ENCODE data around the gene SAMD14. TPM values are rescaled to one million over a fixed set of nuclear protein-coding genes. Genes with fewer than 3 reads are reported as not detected.

The SAMD14 gene
- total and polyA plus RNA-seq, 10 of the 15 experiments (the other 5 are each of a cell fraction or from before 2014, with no cell fraction given) = 0.06 to 1.7 (median 0.25) TPM; not detected in 3

DNA sequence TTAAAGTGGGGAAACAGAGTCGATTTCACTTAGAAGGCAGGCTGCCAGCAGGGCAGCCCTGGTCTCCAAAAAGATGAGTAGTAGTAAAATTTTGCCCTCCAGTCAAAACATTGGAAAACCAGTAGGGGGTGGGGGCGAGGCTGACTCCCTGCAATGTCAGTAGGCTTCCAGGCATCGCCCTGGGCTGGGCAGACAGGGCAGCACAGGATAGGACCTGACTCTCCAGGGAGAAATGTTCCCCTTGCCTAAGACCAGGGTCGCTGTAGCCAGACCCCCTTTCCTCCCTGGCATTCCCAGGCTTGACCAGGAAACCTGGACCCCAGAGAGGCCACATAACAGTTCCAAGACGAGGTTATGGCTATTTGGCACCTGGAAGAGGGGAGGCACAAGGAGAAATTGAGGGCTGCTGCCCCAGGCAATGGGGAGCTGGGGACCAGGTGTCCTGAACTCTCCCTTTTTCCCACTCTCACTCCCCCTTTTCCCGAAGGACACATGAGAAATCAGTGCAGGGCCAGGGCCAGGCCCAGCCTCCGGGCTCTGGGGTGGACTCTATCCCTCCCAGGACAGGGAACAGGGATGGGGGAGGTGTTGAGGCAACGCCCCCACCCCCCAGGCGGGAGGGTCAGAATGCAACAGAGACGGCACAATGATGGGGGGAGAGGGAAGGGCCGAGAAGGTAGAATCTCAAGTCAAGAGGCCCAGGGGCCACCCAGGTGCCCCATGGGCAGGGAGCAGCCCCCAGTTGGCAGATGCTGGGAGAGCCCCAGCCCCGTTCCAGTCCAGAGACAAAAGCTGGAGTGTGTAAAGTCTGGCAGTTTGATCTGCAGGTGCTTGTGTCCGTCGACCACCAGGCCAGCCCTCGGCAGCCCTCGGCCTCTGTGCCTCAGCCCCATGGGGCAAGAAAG is 4.5 kb upstream of the SAMD14 start:
- H3K36me3 ChIP-seq (ENCODE audit: control insufficient read depth in 2 of 2, insufficient read depth in 2 of 2, low read length in 1 of 2) = peaks cover 33 to 46% of the 10 kb centered on the region in 2 experiments
- ChIA-PET CTCF (no interaction called here), POLR2A (no interaction called here), RAD21 (ENCODE audit: unreplicated experiment) (no interaction called here), SMC1A (ENCODE audit: uncharacterized antibody, unreplicated experiment) (no interaction called here)
- H3K4me2 ChIP-seq (ENCODE audit: control insufficient read depth, insufficient read depth) = no peak overlapping the region
- FAIRE-seq (no peak), ATAC-seq (no peak), DNase-seq (ENCODE audit: low read depth, low spot score) (no peak)
- H3K79me2 ChIP-seq (ENCODE audit: control insufficient read depth, insufficient read depth, low read length) = no peaks in the 10 kb centered on the region; the same call in 1 of the 2 replicates
- H3K27me3 ChIP-seq (replicated peaks in 1 of 2; ENCODE audit: control insufficient read depth in 2 of 2, insufficient read depth in 2 of 2, low read length in 1 of 2) = no peaks in the 10 kb centered on the region
- in situ Hi-C loops (cut with MboI) = no loop called here
- 72% methylated on average over 15 of the region's 16 CpGs for WGBS (ENCODE audit: insufficient coverage, insufficient replicate concordance, low lambda C conversion rate, missing lambda C conversion rate)
- no peak overlapping the region for H3K27ac ChIP-seq (ENCODE audit: control insufficient read depth, insufficient read depth)
- peaks cover 2% of the 10 kb centered on the region for H3K4me1 ChIP-seq (ENCODE audit: control insufficient read depth, insufficient read depth, low read length)
- H3K4me3 ChIP-seq = no peak overlapping the region
- TF ChIP-seq, protein P1, sequence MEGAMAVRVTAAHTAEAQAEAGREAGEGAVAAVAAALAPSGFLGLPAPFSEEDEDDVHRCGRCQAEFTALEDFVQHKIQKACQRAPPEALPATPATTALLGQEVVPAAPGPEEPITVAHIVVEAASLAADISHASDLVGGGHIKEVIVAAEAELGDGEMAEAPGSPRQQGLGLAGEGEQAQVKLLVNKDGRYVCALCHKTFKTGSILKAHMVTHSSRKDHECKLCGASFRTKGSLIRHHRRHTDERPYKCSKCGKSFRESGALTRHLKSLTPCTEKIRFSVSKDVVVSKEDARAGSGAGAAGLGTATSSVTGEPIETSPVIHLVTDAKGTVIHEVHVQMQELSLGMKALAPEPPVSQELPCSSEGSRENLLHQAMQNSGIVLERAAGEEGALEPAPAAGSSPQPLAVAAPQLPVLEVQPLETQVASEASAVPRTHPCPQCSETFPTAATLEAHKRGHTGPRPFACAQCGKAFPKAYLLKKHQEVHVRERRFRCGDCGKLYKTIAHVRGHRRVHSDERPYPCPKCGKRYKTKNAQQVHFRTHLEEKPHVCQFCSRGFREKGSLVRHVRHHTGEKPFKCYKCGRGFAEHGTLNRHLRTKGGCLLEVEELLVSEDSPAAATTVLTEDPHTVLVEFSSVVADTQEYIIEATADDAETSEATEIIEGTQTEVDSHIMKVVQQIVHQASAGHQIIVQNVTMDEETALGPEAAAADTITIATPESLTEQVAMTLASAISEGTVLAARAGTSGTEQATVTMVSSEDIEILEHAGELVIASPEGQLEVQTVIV (IDR thresholded peaks at IDR 0.05; ENCODE audit: borderline replicate concordance, partially characterized antibody) = no peak
- TF ChIP-seq POLR2A (IDR thresholded peaks at IDR 0.05; ENCODE audit: low read depth, low read length) = peak; percentile 6; the same call in 1 of the 2 replicates
- no peak for TF ChIP-seq CBFB (IDR thresholded peaks at IDR 0.05; ENCODE audit: low read depth)
- intact Hi-C loops (cut with micrococcal nuclease; ENCODE audit: unreplicated experiment) = no loop called here
- H4K20me1 ChIP-seq (ENCODE audit: control insufficient read depth, insufficient read depth) = peaks cover 11% of the 10 kb centered on the region; the same call in 1 of the 2 replicates
- H2AFZ ChIP-seq (ENCODE audit: control insufficient read depth, low read depth, low read length) = no peak overlapping the region
- TSS peak; percentile 61 for BruUV-seq (replicated peaks)
- no peak overlapping the region for H3K9ac ChIP-seq (ENCODE audit: control insufficient read depth, insufficient read depth, low read length)
- no peaks in the 10 kb centered on the region for H3K9me3 ChIP-seq (replicated peaks; ENCODE audit: control insufficient read depth, insufficient read depth, low read length)

DNA sequence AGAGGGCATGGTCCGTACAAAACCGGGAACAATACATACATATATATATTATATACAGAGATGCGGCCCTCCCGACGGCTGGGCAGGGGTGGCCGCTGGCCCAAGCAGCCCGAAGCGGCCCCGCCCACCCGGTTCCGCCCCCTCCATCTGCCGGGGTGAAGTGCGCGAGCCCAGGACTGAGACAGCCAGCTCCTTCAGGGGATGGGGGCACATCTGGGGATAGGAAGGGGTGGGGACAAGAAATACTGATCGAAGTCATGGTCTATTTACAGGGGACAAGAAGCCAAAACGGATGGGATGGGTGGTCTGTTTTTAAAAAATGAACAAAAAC is 3.8 kb upstream of the SAMD14 start:
- Histone ChIP-seq H2AFZ (ENCODE audit: control insufficient read depth, low read depth, low read length) (no peak overlapping the region), H3K4me2 (ENCODE audit: control insufficient read depth, insufficient read depth) (no peak overlapping the region), H3K27me3 (replicated peaks in 1 of 2; ENCODE audit: control insufficient read depth in 2 of 2, insufficient read depth in 2 of 2, low read length in 1 of 2) (peaks cover 2 to 3% of the 10 kb centered on the region in 2 experiments), H3K4me3 (no peak overlapping the region), H3K4me1 (ENCODE audit: control insufficient read depth, insufficient read depth, low read length) (peaks cover 2% of the 10 kb centered on the region; the same call in 1 of the 2 replicates), H4K20me1 (ENCODE audit: control insufficient read depth, insufficient read depth) (peaks cover 8% of the 10 kb centered on the region; the same call in 1 of the 2 replicates), H3K79me2 (ENCODE audit: control insufficient read depth, insufficient read depth, low read length) (no peaks in the 10 kb centered on the region), H3K9ac (ENCODE audit: control insufficient read depth, insufficient read depth, low read length) (no peak overlapping the region), H3K27ac (ENCODE audit: control insufficient read depth, insufficient read depth) (no peak overlapping the region), H3K36me3 (ENCODE audit: control insufficient read depth in 2 of 2, insufficient read depth in 2 of 2, low read length in 1 of 2) (peaks cover 26 to 40% of the 10 kb centered on the region in 2 experiments), H3K9me3 (replicated peaks; ENCODE audit: control insufficient read depth, insufficient read depth, low read length) (no peaks in the 10 kb centered on the region)
- ChIA-PET RAD21 (ENCODE audit: unreplicated experiment) (no interaction called here), SMC1A (ENCODE audit: uncharacterized antibody, unreplicated experiment) (no interaction called here), CTCF (no interaction called here), POLR2A (no interaction called here)
- 74% methylated on average over 16 of the region's 16 CpGs for WGBS (ENCODE audit: insufficient coverage, insufficient replicate concordance, low lambda C conversion rate, missing lambda C conversion rate)
- FAIRE-seq (no peak), ATAC-seq (no peak), DNase-seq (ENCODE audit: low read depth, low spot score) (no peak)
- BruUV-seq (replicated peaks) = no TSS peak
- in situ Hi-C loops (cut with MboI) = no loop called here
- intact Hi-C loops (cut with micrococcal nuclease; ENCODE audit: unreplicated experiment) = no loop called here
- TF ChIP-seq RFX5 (IDR thresholded peaks at IDR 0.05; ENCODE audit: low read depth, low read length) (no peak), FOXK2 (IDR thresholded peaks at IDR 0.05) (no peak), ETV6 (conservative IDR thresholded peaks at IDR 0.05 in 1 of 2, IDR thresholded peaks at IDR 0.05 in 1 of 2; ENCODE audit: borderline replicate concordance in 1 of 2, low read depth in 1 of 2) (no peak), TAF1 (IDR thresholded peaks at IDR 0.05; ENCODE audit: borderline replicate concordance, low read depth, low read length) (no peak), ESRRA (IDR thresholded peaks at IDR 0.05; ENCODE audit: low read length) (no peak), CEBPB (IDR thresholded peaks at IDR 0.05; ENCODE audit: borderline replicate concordance in 1 of 2, low read depth in 2 of 2, low read length in 2 of 2) (no peak), ZZZ3 (IDR thresholded peaks at IDR 0.05; ENCODE audit: control insufficient read depth, insufficient read length, low read depth) (no peak), SP1 (IDR thresholded peaks at IDR 0.05; ENCODE audit: low read depth, low read length) (no peak), BACH1 (IDR thresholded peaks at IDR 0.05; ENCODE audit: borderline replicate concordance) (no peak), CHD4 (IDR thresholded peaks at IDR 0.05) (no peak), SUZ12 (IDR thresholded peaks at IDR 0.05; ENCODE audit: unreplicated experiment) (no peak)
- TF ChIP-seq, protein P2, sequence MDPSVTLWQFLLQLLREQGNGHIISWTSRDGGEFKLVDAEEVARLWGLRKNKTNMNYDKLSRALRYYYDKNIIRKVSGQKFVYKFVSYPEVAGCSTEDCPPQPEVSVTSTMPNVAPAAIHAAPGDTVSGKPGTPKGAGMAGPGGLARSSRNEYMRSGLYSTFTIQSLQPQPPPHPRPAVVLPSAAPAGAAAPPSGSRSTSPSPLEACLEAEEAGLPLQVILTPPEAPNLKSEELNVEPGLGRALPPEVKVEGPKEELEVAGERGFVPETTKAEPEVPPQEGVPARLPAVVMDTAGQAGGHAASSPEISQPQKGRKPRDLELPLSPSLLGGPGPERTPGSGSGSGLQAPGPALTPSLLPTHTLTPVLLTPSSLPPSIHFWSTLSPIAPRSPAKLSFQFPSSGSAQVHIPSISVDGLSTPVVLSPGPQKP (IDR thresholded peaks at IDR 0.05; ENCODE audit: low read depth, low read length) = no peak

Data from GM12878 (cell line).